Stimulated activated CD4-positive, alpha-beta T cell treated with anti-CD3 and anti-CD28 coated beads, TNF-alpha, amount 100 ng/mL, for 4 hours (primary cell): ENCODE measurements around the gene CD300LG.
"Not testable (repeated sequence)": the region's sequence is repeated elsewhere in the genome, so short reads cannot be mapped to it uniquely, and the experiment has no call there.

Experiments
- DNase-seq, 3 experiments: peaks; one replicate each; pipeline ENCODE4 v3.0.0-alpha.2; 2020; ENCODE audit warnings: low read depth in 3 of 3

Gene CD300LG

GRCh38 chr17:43878260-43879175, 31.5 kb downstream of the CD300LG start:
- peak; percentile 44 to 56 (median 51) for DNase-seq

- DNase-seq = no peak
These were observed 32.9 kb downstream of the CD300LG start for GRCh38 chr17:43879723-43880419.

- DNase-seq = peak in 2 of 3 experiments; percentile 11 to 17
These were observed 33.5 kb downstream of the CD300LG start for GRCh38 chr17:43880420-43880991.

GRCh38 chr17:43881181-43881580, 34.2 kb downstream of the CD300LG start:
- no peak for DNase-seq

- no peak for DNase-seq
These were observed 35.0 kb downstream of the CD300LG start for GRCh38 chr17:43881758-43882505.

GRCh38 chr17:43882761-43883415, 35.9 kb downstream of the CD300LG start:
- no peak for DNase-seq

GRCh38 chr17:43888548-43888947, 41.6 kb downstream of the CD300LG start:
- DNase-seq = no peak

GRCh38 chr17:43890240-43890639, 43.3 kb downstream of the CD300LG start:
- DNase-seq = no peak

GRCh38 chr17:43891851-43892646, 45.1 kb downstream of the CD300LG start:
- DNase-seq = no peak

GRCh38 chr17:43892647-43892952, 45.6 kb downstream of the CD300LG start:
- DNase-seq = no peak

GRCh38 chr17:43894494-43894893, 47.5 kb downstream of the CD300LG start:
- not testable (repeated sequence) for DNase-seq

- DNase-seq = no peak
These were observed 50.9 kb downstream of the CD300LG start for GRCh38 chr17:43897831-43898230.

- no peak for DNase-seq
These were observed 51.5 kb downstream of the CD300LG start for GRCh38 chr17:43898446-43898845.

- DNase-seq = peak; percentile 63 to 71 (median 68)
These were observed 53.3 kb downstream of the CD300LG start for GRCh38 chr17:43900183-43900857.

- DNase-seq = no peak
These were observed 54.1 kb downstream of the CD300LG start for GRCh38 chr17:43900858-43901754.

GRCh38 chr17:43901861-43902589, 55.0 kb downstream of the CD300LG start:
- no peak for DNase-seq

- no peak for DNase-seq
These were observed 58.5 kb downstream of the CD300LG start for GRCh38 chr17:43905400-43905984.
